Left kidney (tissue), 2 donors: ENCODE results near the gene POPDC2. TPM values are rescaled to one million over a fixed set of nuclear protein-coding genes. Genes with fewer than 3 reads are reported as not detected.
"Not testable (repeated sequence)": the region's sequence is repeated elsewhere in the genome, so short reads cannot be mapped to it uniquely, and the experiment has no call there.

Experiments
- DNase-seq: peaks from one replicate; pipeline ENCODE4 v3.0.0-alpha.2; 2013
- polyA plus RNA-seq: library from polyadenylated mRNA; unstranded; fragments of 120-200 nt; gene quantifications from one replicate; pipeline ENCODE4 v1.2.1, GENCODE V29; 2013; ENCODE audit not compliant: insufficient read length

The POPDC2 gene
- polyA plus RNA-seq, 1 donor: 7.7 TPM

DNA sequence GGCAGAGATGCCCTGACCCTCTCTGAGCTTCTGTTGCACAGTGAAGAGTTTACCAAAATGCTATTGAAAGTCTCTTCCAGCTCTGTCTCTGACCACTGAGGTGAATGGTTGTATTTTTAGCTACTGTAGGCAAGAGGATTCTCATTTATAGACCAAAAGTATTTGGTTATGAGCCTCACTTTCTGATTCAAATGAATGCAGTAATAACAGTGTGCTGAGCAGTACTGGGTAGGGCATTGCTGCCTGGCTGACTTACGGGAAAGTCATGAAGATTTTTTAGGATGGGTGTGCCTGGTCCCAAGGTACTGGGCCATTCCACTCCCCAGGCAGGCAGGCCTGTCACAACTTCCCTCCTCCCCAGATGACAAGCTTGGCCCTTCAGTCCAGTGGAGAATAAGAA lies 47.2 kb downstream of the POPDC2 start:
- DNase-seq: no peak

DNA sequence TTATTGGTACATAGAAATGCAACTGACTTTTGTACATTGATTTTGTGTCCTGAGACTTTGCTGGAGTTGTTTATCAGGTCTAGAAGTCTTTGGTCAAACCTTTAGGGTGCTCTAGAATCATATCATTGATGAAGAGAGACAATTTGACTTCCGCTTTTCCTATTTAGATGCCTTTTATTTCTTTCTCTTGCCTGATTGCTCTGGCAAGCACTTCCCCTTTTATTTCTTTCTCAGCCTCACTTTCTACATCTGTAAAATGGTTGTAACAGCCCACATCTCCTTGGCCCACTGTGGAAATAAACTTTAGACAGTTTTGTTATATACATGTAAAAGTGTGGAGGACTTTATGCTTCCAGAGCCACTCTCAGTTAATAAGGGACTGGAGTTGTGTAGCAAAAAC lies 48.7 kb downstream of the POPDC2 start:
- no peak for DNase-seq

DNA sequence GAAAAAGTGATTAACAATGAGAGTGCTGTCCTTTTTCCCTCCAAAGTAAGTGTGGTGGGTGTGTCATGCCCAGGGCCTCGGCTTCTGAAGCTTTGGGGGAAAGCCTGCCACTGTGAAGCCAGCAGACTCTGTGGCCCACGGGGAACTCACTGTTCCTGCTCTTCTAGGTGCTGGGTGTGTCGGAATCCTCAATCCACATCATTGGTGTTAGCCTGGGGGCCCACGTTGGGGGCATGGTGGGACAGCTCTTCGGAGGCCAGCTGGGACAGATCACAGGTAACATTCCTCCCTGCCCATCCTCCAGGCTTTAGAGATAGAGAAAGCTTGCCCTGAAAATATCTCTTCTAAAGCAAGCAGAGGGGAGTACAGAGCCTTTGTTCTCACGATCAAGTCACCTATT lies 51.1 kb downstream of the POPDC2 start:
- DNase-seq: no peak

DNA sequence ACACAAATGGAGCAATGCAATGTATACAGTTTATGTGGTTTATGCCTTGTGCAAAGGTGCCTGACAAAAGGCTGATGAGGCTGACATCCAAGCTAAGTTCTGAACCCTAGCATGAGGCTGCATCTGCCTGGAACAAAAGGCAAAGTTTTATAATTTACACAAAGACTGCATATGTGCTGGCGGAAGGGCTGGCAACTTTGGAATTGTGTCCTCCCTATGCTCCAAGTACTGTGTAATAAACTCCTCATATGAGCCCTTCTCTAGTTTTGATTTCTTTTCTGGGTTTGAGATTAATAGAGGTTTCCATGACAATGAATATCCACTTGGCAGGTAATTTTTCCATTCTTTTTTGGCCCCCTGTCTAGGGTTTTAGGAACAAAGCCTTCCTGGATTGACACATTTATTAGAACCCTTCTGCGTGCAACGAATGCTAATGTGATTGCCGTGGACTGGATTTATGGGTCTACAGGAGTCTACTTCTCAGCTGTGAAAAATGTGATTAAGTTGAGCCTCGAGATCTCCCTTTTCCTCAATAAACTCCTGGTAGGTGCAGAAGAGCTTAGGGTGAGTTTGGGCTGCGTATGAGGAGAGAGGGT lies 51.9 kb downstream of the POPDC2 start:
- DNase-seq: no peak

DNA sequence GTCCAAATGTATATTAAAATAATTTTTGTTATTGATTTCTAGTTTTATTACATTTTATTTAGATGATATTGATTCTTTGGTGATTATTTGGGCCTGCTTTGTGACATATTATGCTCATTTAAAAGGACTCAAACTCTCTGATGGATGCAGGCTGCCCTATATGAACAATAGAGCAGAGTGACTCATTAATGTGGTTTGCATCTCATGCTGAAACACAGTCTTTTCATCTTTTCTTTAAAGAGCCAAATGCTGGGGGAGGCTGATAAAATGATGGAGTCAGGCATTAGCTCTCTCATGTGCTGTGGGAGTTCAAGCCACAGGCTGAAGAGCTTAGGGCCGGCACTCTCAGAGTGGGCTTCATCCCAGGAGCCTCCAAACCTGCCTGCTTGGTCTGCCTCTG lies 55.5 kb downstream of the POPDC2 start:
- DNase-seq: no peak

DNA sequence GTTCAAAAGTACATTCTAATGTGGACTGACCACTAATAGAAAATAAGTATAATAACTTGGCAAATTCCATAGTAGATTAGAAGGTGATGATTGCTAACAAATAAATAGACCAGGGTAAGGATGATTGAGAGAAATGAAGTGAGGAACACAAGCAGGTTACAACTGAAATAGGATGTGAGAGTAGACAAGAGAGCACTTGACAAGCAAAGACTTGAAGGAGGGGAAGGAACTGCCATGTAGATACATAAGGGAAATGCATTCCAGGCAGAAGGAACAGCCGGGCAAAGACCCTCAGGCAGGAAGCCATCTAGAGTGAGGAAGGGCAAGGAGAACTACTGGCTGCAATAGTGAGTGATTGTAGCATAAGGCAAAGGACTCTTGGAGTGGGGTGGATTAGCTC lies 57.7 kb downstream of the POPDC2 start:
- no peak for DNase-seq

DNA sequence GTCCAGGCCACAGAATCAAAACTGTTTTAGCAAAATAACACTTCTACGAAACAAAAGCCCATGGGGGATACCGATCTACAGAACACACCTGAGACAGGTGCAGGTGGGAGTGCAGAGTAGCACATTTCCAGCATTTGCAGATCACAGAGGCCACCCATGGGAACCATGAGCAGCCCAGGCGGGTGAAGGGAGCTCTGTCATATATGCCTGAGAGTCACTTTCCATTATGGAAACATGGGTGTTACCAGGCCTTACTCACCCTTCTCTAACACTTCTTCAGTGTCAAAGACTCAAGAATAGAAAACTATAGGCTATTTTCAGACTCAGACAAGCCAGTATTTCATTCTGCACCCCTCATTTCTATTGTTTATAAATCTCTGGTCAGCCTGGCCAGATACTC lies 59.2 kb downstream of the POPDC2 start:
- DNase-seq: no peak

DNA sequence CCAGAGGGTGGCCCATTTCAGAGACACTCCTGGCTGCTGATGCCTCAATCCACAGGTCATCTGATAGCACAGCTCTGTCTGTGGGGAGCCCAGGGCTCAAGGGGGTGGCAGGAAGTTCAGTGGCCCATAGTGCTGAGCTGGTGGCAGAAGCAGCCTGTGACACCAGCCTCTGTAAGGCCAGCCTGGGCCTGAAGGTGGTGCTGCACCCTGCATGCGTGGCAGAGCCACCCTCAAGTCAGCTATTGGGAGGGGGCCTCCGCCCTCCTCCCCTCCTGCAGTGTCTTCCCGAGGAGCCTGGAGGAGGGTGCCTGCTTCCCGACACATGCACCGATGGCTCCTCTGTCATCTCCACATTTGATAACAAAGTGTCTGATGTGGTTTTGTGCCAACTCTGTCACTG lies 59.7 kb downstream of the POPDC2 start:
- no peak for DNase-seq

DNA sequence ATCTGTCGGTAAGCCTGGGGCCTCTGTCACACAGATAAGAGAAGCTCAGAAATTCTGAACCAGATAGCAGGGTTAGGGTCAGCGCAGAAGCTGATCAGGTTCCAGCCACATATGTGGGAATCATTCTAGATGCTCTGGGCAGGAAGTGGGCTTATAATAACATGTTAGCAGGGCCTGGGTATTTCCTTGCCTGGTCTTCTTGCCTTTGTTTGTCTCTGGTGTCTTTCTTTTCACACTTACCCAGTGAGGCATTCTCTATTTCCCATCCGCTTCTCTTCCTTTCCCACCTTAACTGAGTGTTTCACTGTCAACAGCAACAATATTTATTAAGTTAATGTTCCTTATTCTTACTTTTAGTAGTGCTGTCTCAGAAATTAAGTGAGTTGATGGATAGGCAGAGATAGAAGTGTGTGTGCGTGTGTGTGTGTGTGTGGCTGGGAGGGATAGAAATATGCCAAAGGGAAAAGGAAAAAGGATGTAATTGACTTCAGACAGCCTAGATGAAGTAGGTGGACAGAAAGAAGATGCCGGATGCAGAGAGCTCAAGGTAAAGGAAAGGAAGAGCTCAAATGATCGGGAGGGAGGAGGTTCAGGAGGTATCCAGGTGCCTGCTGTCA lies 60.7 kb downstream of the POPDC2 start:
- DNase-seq: no peak

DNA sequence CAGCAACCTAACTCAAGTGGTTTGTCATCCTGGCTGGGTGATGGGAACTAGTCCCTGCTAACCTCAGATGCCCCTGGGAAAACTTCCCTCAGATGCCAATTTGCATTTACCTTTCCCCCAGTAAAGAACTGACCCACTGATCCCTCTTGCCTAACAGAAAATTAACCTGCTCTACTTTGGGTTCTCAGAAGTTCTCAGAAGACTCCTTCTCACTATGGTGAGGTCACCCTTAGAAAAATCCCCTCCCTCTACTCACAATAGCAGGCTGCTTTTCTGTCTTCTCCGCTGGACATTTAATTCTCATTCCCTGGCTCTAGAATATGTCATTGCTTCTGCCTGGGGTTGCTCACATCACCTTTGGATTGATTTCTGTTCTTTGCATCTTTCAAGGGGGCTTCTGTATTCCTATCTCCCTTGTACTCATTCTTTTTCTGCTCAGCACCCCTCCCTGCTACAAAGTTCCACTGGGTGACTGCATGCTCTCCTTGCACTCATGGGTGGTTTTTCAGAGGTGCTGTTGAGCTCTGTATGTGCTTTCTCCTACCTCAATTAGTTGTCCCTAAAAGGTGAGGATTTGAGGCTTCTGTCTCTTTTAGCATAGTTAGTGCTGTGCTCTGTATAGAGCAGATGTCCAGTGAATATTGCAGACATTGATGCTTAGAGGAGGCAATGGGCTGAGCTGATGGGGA lies 61.8 kb downstream of the POPDC2 start:
- DNase-seq: no peak

DNA sequence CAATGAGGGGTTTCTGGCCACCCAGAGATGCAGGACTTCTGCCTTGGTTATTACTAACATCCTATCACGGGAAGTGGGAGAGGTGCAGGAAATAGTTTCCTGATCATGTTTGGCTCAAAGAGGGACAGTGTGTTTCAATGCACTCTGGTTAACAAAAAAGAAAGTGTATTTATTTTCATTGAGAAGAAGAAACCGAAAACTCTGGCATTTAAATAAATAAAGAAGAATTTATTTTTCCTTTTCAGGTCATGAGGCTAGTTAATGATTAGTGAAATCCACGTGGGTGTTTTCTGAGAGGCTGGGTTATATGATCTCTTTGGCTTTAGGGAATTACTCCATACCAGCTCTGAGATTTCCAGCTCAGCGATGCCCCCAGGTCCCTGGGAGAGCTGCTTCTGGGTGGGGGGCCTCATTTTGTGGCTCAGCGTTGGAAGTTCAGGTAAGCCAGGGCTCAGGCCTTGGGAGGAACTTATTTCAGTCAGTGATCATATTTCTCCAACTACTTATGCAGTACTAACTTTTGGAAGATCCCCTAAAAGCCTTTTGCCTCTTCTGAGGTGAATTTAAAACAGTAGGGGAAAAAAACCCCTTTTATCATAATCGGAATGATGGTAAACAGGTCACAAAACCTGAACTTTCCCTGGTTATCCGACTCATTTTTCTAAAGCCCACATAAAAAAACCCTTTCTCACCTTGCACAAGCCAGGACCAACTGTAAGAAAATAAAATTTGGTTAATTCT lies 62.7 kb downstream of the POPDC2 start, which contains the start of gene PLA1A:
TSS of gene PLA1A (plus strand) at position 338 of the 741 bp plus-strand sequence. CDS start at position 367, 29 bp downstream.
- peak; percentile 46 for DNase-seq

DNA sequence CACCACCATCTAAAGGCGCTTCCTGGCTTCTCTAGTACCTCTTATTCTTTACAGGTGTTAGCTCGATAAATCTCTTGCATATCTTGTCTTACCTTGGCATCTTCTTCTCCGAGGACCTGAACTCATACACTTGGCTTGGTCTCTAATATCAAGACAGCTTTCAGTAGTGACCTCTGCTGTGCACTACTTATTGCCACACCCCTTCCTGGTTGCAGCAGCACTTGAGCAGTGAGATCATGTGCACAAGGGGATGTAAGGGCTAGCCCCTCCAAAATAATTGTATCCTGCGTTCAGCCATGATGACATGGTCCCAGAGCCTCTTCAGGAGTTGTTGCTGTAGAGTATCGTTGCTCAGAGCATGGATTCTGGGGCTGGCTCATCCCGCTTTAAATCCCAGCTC lies 64.0 kb downstream of the POPDC2 start:
- DNase-seq: no peak

DNA sequence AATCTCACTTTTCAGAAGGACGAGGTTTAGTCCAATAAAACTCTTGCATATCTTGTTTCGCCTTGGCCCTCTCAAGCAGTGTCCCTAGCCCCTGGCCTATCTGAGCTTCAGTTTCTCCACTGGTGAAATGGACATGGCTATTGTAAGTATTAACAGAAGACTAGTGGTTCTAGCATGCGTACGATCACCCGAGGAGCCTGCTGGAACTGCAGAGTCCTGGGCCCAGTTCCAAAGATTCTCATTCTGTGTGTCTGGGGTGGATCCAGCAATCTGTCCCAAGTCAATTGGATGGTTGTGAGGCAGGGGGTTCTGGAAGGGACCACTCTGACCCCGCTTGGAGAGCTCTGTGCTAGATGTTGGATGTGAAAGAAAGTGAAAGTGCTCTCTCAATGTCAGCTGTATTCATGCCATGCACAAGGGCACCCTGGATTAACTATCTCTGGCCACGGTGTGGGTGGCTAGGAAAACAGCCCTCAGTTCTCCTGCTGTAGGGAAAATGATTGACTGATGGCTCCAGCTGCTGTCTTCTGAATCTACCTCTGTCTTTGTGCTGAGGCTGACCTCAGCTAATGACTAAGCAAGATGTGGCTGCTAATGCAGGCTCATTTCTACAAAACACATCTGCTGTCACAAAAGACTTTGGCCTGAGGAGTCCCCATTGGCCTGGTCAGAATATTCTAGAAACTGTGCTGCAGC lies 64.6 kb downstream of the POPDC2 start:
- DNase-seq: no peak

DNA sequence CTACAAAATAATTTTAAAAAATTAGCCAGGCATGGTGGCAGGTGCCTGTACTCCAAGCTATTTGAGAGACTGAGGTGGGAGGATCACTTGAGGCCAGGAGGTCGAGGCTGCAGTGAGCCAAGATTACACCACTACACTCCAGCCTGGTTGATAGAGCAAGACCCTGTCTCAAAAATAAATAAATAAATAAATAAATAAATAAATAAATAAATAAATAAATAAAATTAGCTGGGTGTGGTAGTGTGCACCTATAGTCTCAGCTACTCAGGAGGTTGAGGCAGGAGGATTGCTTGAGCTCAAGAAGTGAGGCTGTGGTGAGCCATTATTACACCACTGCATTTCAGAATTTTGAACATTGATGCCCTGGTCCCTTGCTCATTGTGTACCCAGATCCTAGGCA lies 65.5 kb downstream of the POPDC2 start:
- not testable (repeated sequence) for DNase-seq

DNA sequence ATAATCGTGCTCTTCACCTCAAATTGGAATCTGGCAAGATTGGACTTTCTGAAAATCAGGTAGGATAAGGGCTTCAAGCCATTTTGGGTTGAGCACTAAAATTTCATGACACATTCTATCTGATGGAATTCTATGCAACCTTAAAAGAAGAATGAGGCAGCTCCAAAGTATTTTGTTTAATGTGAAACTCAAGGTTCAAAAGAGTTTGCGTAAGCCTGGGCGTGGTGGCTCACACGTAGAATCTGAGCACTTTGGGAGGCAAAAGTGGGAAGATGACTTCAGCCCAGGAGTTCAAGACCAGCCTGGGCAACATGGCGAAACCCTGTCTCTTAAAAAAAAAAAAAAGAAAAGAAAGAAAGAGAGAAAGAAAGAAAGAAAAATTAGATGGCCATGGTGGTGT lies 66.3 kb downstream of the POPDC2 start:
- no peak for DNase-seq

DNA sequence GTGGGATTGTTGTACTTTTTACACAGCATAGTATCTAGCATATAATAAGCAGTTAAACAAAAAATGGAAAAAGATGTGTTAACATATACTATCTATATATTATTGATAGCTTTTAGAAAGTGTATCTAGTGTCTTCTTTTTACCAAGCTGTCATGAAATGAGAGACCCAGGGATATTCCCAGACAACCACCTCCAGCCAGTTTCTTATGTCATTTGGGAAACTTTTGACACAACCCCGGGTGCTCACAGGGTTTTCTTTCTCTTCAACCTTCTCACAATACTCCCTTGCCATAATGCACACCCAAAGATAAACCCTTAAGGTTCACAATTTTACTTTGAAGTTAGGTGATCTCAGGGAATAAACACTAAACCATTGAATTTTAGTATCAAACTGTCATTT lies 67.5 kb downstream of the POPDC2 start:
- DNase-seq: no peak

Other genes with a start within 250 kb of the POPDC2 start
- gene TMEM39A, start 197.0 kb downstream of the POPDC2 start, polyA plus RNA-seq: 60.3 TPM
- 33.6 TPM for gene POGLUT1, start 191.6 kb downstream of the POPDC2 start, polyA plus RNA-seq
- gene TIMMDC1, start 162.0 kb downstream of the POPDC2 start, polyA plus RNA-seq: 109 TPM
- gene CD80, start 101.0 kb downstream of the POPDC2 start, polyA plus RNA-seq: 0.20 TPM
- gene ADPRH, start 81.1 kb downstream of the POPDC2 start, polyA plus RNA-seq: 6.3 TPM
- gene PLA1A, start 62.7 kb downstream of the POPDC2 start, polyA plus RNA-seq: 7.3 TPM
- gene COX17, start 16.8 kb upstream of the POPDC2 start, polyA plus RNA-seq: 36.7 TPM
- gene CFAP91, start 42.4 kb upstream of the POPDC2 start, polyA plus RNA-seq: 35.7 TPM
- gene NR1I2, start 121.5 kb upstream of the POPDC2 start, polyA plus RNA-seq: 0.78 TPM